ENCODE results near the gene UBAC2. TPM values are rescaled to one million over a fixed set of nuclear protein-coding genes. Genes with fewer than 3 reads are reported as not detected.
A peak's percentile ranks its signal among the peaks of the same experiment; 100 is the strongest.

Gene UBAC2
- total RNA-seq, 2 donors from 2014 or later: 52.4 to 55.6 TPM

DNA sequence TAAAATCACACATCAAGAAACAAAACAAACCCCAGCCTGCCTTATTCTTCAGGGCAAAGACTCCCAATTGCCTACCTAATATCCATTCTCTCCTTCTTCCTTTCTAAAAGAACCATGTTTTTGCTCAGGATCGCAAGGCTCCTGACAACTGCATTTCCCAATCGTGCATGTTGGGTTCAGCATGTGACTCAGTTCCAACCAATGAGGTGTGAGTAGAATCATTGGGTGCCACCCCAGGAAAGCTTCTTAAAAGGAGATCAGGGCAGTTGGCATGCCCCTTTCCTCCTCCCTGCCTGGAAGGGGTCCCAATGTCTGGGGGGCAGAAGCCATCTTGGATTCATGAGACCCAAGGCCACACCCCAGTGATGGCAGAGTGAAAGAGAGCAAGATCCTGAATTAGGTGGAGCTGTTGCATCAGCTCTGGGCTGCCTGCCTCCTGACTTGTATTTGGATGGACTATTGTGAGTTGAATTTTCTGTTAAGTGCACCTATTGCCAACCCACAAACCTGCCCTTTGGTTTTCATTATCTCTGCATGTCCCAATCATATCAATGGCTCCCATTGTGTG lies 26.0 kb upstream of the UBAC2 start:
- H3K9me3 Mint-ChIP-seq: peaks cover 0 to 7% of the 10 kb centered on the region in 2 donors
- no peak overlapping the region for H3K27ac Mint-ChIP-seq
- no peak for DNase-seq (ENCODE audit: low spot score in 2 of 2)
- ATAC-seq: no peak
- H3K36me3 Mint-ChIP-seq: peaks cover 0 to 6% of the 10 kb centered on the region in 2 donors

DNA sequence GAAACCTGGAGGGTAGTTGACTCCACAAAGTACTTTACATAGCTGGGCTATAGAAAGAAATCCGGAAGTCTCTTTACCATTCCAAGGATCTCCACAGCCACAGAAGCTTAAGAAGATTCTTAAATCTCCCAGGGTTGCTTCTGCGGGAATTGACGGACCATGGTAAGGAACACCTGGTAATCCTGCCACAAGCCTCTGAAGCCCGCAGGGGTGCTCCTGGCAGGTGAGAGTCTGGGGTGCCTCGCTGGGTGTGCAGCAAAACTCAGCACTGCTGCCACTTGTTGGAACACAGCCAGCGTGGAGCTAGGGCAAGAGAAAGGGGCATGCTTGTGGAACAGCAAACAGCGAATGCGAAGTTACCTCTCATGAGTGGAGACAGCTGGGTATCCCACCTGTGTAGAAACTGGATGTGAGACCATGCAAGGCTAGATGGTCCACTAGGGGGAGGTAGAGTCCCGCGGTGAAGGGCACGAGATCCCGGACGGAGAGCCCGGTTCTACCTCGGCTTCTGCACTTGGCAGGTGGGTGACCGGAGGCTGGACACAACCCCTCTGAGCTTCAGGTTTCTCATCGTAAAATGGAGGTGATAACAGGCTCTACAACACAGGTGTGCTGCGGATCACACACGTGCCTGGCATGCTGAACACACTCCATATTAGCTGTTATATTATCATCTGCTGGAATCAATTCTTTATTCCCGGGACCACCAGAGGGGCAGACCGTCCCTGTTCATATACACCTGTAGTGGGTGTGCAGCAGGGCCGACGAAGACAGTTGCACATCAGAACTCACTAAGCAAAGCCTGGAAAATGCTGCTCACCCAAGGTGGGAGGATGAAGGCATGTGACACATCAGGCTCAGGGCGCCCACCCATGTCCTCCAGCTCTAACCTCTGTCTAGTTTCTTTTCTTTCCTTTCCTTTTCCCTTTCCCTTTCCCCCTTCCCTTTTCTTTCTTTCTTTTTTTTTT lies 24.1 kb upstream of the UBAC2 start:
- DNase-seq (ENCODE audit: low spot score in 2 of 2) (peak; percentile 72 to 82), ATAC-seq (peak; percentile 90 to 94)
- Mint-ChIP-seq H3K9me3 (peaks cover 3 to 13% of the 10 kb centered on the region in 2 donors), H3K36me3 (peaks cover 3 to 13% of the 10 kb centered on the region in 2 donors), H3K27ac (no peak overlapping the region)

DNA sequence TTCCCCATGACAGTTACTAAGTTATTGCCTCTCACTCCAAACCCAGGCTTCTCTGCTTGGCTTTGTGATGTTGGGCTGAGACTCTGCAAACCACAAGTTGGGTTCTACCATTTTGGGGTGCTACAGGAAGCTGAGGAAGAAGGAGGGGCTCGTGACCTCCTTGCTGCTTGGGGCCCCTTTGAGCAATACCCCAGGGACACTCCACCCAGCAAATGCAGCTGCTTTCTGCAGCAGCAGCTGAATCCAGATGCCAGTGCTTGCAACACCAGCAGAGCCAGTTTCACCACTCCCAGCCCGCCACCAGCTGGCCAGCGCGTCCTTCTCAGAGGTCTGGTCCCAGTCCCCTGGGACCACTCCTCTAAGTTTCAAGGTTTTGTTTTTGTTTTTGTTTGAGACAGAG lies 22.0 kb upstream of the UBAC2 start:
- Mint-ChIP-seq H3K36me3 (peaks cover 5 to 19% of the 10 kb centered on the region in 2 donors), H3K9me3 (peaks cover 4 to 16% of the 10 kb centered on the region in 2 donors), H3K27ac (no peak overlapping the region)
- no peak for ATAC-seq
- no peak for DNase-seq (ENCODE audit: low spot score in 2 of 2)

DNA sequence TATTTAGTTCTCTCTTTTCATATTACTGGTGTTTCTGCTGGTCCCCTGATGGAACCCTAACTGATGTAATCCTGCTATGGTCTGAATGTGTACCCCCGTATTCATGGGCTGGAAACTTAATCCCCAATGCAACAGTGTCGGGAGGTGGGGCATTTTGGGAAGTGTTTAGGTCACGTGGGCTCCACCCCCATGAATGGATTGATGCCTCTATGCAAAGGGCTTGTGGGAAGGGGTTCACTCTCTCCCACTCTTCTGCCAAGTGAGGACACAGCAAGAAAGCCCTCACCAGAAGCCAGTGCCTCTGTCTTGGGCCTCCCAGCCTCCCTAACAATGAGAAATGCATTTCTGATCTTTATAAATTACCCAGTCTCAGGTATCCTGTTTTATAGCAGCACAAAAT lies 21.2 kb upstream of the UBAC2 start:
- H3K9me3 Mint-ChIP-seq: peaks cover 4 to 16% of the 10 kb centered on the region in 2 donors
- H3K36me3 Mint-ChIP-seq: peaks cover 5 to 19% of the 10 kb centered on the region in 2 donors
- ATAC-seq: no peak
- no peak overlapping the region for H3K27ac Mint-ChIP-seq
- no peak for DNase-seq (ENCODE audit: low spot score in 2 of 2)

DNA sequence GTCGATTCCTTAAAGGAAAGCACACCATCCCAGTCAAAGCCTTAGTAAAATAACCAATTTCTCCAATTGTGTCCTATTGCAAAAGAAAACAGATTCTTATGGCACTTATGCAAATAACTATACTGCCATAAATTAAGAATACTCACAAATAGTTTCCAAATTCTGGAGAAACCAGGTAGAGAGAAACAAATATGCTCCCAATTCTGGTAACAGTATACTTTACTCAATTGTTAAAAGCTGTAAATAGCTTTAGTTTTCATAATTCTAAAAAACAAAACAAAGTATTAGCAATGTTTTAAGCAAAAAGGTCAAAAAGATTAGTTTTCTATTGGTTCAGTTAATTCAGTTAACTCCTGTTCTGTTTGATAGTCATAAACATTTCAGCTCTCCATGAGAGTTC lies 18.2 kb upstream of the UBAC2 start:
- ATAC-seq (no peak), DNase-seq (ENCODE audit: low spot score in 2 of 2) (no peak)
- no peak overlapping the region for H3K27ac Mint-ChIP-seq
- H3K9me3 Mint-ChIP-seq: peaks cover 4 to 16% of the 10 kb centered on the region in 2 donors
- H3K36me3 Mint-ChIP-seq: peaks cover 5 to 19% of the 10 kb centered on the region in 2 donors

DNA sequence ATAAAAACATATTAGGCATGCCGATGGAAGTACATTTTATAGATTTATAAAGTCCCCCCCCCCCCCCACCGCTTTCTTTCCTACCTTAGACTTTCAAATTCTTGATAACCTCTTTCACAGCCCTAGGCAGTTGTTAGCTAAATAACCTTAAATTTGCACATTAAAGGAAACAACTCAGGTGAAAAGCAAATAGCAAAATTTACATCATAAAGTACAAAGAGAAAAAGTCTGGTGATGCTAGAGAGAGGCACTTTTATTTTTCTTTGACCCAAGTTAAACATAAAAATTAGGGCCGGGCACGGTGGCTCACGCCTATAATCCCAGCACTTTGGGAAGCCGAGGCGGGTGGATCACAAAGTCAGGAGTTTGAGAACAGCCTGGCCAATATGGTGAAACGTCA lies 15.0 kb upstream of the UBAC2 start:
- Mint-ChIP-seq H3K36me3 (peaks cover 5 to 10% of the 10 kb centered on the region in 2 donors), H3K9me3 (peaks cover 4 to 13% of the 10 kb centered on the region in 2 donors), H3K27ac (no peak overlapping the region)
- DNase-seq (ENCODE audit: low spot score in 2 of 2) (no peak), ATAC-seq (no peak)

DNA sequence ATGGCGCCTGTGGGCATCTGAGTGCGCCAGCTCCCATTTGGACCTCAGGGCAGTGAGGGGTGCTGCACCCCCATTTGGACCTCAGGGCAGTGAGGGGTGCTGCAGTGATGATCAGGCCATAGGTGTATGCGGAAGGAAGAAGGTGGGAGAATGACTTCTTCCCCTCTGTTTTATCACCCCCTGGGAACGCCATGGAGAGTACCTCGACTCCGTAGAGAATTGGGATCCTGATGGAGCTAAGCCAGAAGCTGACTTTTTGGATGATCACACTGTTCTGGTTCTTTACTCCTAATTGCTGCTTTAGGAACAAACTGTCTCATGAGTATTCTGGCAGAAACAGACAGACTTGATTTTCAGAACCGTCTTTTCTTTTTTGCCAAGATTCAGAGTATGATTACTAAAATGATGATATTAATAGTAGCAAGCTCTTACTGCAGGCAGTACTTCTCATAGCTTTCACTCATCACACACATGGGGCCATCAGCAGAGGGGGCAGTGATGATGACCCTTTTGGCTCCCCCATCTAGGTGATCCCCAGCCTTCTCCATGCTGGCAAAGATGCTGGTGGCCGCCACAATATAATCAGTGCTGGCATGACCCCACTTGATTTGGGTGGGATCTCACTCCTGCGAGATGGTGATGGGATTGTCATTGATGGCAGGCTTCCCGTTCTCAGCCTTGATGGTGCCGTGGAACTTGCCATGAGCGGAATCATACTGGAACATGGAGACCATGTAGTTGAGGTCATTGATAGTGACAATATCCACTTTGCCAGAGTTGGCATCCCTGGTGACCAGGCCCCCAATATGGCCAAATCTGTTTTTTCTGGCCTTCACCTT lies 10.3 kb upstream of the UBAC2 start:
- ATAC-seq: no peak
- no peak overlapping the region for H3K27ac Mint-ChIP-seq
- no peak for DNase-seq (ENCODE audit: low spot score in 2 of 2)
- H3K9me3 Mint-ChIP-seq: no peaks in the 10 kb centered on the region
- H3K36me3 Mint-ChIP-seq: no peaks in the 10 kb centered on the region

DNA sequence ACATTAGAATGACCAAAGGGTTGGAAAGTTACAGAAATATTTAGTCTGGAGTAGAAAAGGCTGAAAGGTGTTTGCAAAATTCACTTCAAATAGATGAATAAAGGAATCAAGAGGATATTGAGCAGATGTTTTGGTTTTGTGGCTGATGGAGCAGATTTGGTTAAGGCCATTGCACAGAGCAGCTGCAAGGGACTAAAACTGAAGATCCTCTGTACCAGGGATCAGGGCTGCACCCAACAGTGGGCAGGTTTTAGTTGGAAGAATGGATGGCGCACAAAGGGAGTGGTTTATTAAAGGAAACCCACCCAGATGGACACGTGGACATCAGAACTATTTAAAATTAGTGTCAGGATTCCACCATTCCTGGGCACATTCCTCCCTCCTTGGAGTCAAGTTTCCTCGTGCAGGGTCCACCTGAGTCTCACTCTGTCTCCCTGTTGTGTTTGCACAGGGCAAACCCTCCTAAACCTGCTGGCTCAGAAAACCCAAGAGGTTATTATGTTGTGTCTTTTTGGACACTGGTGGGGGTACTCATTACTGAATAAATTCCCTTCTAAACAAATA lies 9.2 kb upstream of the UBAC2 start:
- Mint-ChIP-seq H3K27ac (no peak overlapping the region), H3K36me3 (no peaks in the 10 kb centered on the region), H3K9me3 (no peaks in the 10 kb centered on the region)
- DNase-seq (ENCODE audit: low spot score in 2 of 2): no peak
- ATAC-seq: no peak

DNA sequence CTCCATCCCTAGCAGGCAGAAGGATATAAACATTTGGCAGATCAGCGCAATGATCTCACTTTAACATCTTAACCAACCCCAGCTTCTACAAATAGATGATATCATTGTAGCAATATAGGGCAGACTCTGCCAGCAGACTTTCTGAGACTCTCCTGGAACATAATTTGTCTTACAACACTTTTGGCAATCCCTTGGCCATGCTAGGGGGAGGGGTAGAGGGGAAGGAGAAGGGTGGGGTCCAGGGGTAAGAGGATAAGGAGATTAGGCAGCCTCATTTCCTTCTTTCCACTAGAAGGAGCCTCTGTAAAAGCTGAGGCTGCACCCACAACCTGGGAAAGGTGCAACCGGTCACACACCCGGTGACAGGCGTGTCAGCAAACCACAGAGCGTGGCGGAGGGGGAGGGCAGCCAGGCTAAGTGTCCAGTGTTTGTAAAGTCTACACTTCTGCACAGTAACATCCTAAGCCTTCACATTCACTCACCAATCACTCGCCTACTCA lies 8.7 kb upstream of the UBAC2 start:
- no peaks in the 10 kb centered on the region for H3K9me3 Mint-ChIP-seq
- no peaks in the 10 kb centered on the region for H3K36me3 Mint-ChIP-seq
- DNase-seq (ENCODE audit: low spot score in 2 of 2) (no peak), ATAC-seq (no peak)
- no peak overlapping the region for H3K27ac Mint-ChIP-seq

DNA sequence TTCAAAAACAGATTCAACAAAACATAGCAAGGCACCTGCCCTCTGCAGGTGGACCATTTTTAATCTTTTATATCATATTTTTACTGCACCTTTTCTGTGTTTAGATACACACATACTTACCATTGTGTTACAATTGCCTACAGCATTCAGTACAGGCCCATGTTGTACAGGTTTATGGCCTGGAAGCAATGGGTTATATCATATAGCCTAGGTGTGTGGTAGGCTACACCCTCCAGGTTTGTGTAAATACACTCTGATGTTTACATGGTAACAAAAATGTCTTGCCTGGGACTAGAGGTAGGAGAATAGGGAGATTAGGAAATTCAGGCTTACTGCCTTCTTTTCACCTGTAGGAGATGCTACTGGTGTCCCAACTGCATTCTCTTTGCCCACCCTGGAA lies 8.2 kb upstream of the UBAC2 start:
- no peak overlapping the region for H3K27ac Mint-ChIP-seq
- no peak for ATAC-seq

DNA sequence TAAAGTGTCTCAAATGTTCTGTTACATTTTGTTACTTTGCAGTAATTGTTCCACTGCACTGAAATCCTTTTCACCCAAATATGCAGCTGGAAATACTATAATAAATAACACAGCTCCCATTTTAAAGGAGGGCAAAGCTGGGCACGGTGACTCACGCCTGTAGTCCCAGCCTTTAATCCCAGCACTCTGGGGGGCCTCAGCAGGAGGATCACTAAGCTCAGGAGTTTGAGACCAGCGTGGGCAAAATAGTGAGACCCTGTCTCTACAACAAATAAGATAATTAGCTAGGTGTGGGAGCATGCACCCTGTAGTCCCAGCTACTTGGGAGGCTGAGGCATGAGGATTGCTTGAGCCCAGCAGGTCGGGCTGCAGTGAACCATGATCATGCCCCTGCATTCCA lies 7.5 kb upstream of the UBAC2 start:
- DNase-seq (ENCODE audit: low spot score in 2 of 2): no peak
- Mint-ChIP-seq H3K9me3 (no peaks in the 10 kb centered on the region), H3K36me3 (no peaks in the 10 kb centered on the region), H3K27ac (no peak overlapping the region)
- no peak for ATAC-seq

More for the DNA sequence above, 8.2 kb upstream of the UBAC2 start:
- no peak for DNase-seq (ENCODE audit: low spot score in 2 of 2)
- Mint-ChIP-seq H3K9me3 (no peaks in the 10 kb centered on the region), H3K36me3 (no peaks in the 10 kb centered on the region)

DNA sequence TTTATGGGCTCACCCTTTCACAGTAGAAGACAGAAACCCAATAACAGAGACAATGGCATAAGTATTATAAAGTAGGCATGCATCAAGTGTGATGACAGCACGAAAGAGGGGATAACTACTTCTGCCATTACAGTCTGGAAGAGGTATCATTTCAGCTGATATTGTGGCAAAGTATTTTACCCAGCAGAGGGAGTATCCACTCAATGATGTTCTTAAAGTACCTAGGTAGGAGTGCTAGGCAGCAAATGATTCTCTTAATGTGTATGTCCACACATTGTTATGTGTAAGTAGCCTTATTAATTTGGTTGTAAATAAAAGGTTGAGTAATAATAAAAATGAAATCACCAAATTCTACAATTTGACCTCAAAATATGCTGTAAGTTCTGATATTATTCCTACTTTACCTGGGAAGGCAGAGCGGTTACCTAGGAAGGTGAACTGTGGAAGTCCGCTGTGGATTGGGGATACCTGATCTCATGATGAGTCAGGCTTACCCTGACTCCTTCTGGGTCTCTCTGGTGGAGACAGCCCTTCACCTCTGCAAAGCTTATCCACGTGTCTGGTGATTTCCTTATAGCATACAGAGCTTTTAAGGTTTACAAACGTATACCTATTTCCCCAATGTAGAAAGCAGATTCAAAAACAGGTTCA lies 4.1 kb upstream of the UBAC2 start:
- peaks cover 10 to 12% of the 10 kb centered on the region in 2 donors for H3K36me3 Mint-ChIP-seq
- no peak overlapping the region for H3K27ac Mint-ChIP-seq
- DNase-seq (ENCODE audit: low spot score in 2 of 2): no peak
- no peaks in the 10 kb centered on the region for H3K9me3 Mint-ChIP-seq
- no peak for ATAC-seq

DNA sequence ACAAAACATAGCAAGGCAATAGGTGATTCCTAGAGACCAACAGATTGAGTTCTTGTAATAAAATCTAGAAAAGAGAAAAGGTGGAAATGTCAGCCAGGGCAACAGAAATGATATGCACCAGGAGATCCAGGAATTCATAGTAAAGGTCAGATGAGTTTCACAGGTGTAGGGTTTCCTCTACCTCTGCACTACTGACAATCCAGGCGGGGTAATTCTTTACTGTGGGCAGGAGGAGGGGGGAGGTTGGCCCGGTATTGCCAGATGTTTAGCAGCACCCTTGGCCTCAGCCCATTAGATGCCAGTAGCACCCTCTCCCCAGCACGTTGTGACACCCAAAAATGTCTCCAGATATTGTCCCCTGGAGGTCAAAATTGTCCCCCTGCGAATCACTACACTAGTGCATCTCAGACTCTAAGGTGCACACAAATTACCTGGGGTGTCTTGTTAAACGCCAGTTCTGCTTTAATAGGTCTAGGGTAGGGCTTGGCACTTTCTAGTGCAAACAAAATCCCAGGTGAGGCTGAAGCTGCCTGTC lies 3.5 kb upstream of the UBAC2 start:
- DNase-seq (ENCODE audit: low spot score in 2 of 2) (no peak), ATAC-seq (no peak)
- Mint-ChIP-seq H3K9me3 (no peaks in the 10 kb centered on the region), H3K36me3 (peaks cover 12 to 13% of the 10 kb centered on the region in 2 donors), H3K27ac (no peak overlapping the region)

DNA sequence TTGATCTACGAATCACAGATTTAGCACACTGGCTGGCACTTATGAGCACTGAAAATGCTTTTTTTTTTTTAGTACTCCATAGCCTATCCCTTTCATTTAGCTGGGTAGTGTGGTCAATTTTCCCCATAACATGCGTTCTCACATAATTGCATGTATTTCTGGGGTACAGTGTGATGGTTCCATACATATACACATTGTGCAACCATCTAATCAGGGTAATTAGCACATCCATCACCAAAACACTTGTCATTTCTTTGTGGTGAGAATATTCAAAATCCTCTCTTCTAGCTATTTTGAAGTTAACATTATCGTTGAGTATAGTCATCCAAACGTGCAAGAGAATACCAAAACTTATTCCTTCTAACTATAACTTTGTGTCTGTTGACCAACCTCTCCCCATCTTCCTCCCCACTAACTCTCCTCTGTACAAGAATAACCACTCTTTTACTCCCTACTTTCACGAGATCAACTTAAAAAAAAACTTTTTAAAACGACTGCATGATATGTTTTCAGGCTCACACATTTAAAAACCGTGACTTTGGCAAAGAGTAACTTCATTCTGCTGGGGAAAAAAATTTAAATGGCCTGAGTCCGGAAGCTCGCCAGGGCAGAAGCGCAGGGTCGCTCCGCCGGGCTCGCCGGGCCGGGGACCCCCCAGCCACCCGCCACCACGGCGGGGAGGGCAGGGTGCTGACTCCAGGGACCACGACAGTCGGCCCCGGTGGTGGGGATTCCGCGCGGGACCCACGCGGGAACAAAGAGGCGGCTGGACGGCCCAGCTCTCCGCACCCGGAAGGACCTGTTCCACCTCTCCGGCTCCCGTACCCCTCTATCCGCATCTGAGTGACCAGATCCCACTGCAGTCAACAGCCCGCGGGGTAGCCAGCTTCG lies 868 bp upstream of the UBAC2 start:
- Mint-ChIP-seq H3K36me3 (peaks cover 12 to 18% of the 10 kb centered on the region in 2 donors), H3K9me3 (no peaks in the 10 kb centered on the region), H3K27ac (peak overlapping the region; percentile 94 to 97)
- DNase-seq (ENCODE audit: low spot score in 2 of 2) (no peak), ATAC-seq (peak in 1 of 2 donors; percentile 1)
